ENCODE measurements around the gene ACTL6B. TPM values are rescaled to one million over a fixed set of nuclear protein-coding genes. Genes with fewer than 3 reads are reported as not detected.

The ACTL6B gene
- total RNA-seq, 2 experiments from 2014 or later, result not detected

- no peak for TF ChIP-seq EZH2phosphoT487 (IDR thresholded peaks at IDR 0.05; ENCODE audit: borderline replicate concordance, low read depth, low read length)
- H3K9me2 ChIP-seq (ENCODE audit: insufficient read depth, low read length), result no peaks in the 10 kb centered on the region
- H3K4me2 ChIP-seq (ENCODE audit: low read length), result no peak overlapping the region
- no peak overlapping the region for H3K4me3 ChIP-seq (ENCODE audit: low read depth, low read length, poor library complexity, severe bottlenecking)
- intact Hi-C loops (cut with micrococcal nuclease; ENCODE audit: unreplicated experiment), result no loop called here
- H3K79me2 ChIP-seq (ENCODE audit: insufficient read depth, low read depth, low read length), result no peaks in the 10 kb centered on the region
- ChIA-PET POLR2A (interaction anchor here (0.6 to 2.2 kb wide), 2 partner anchors 10 to 13 kb away, joined by 3 to 12 read pairs; partner anchors contain the start of genes FBXO24 and LRCH4), CTCF (ENCODE audit: unreplicated experiment) (no interaction called here)
- H4K20me1 ChIP-seq (ENCODE audit: insufficient read depth, low read length), result no peaks in the 10 kb centered on the region
- no peaks in the 10 kb centered on the region for H3K4me1 ChIP-seq (ENCODE audit: insufficient read depth, low read length, poor library complexity, severe bottlenecking)
- H2AFZ ChIP-seq (ENCODE audit: low read length), result no peak overlapping the region
- BruUV-seq (replicated peaks), result no TSS peak
- no peak overlapping the region for H3K27ac ChIP-seq (ENCODE audit: low read depth, low read length, poor library complexity, severe bottlenecking)
- H3K9me3 ChIP-seq (ENCODE audit: low read length), result no peaks in the 10 kb centered on the region
- DNase-seq (ENCODE audit: low spot score), result no peak
- H3K36me3 ChIP-seq (ENCODE audit: insufficient read depth, low read length), result no peaks in the 10 kb centered on the region
Measured at GRCh38 chr7:100595188-100595587, 61.1 kb downstream of the ACTL6B start.

Other genes starting within 250 kb of the ACTL6B start
- 4.1 and 10.9 TPM in 2 replicates for gene ZCWPW1, start 227.7 kb downstream of the ACTL6B start, total RNA-seq (2014; rRNA removed; shearing (Covaris generic))
- 10.8 and 11.9 TPM in 2 replicates for gene ZCWPW1, start 227.7 kb downstream of the ACTL6B start, total RNA-seq (2022)
- gene MEPCE, start 226.6 kb downstream of the ACTL6B start, total RNA-seq (2014; rRNA removed; shearing (Covaris generic)), result 37.9 and 44.2 TPM in 2 replicates
- 54.1 and 65.6 TPM in 2 replicates for gene MEPCE, start 226.6 kb downstream of the ACTL6B start, total RNA-seq (2022)
- 127 and 137 TPM in 2 replicates for gene PPP1R35, start 220.0 kb downstream of the ACTL6B start, total RNA-seq (2014; rRNA removed; shearing (Covaris generic))
- 86.9 and 90.6 TPM in 2 replicates for gene PPP1R35, start 220.0 kb downstream of the ACTL6B start, total RNA-seq (2022)
- gene SPACDR, start 192.2 kb downstream of the ACTL6B start, total RNA-seq (2014; rRNA removed; shearing (Covaris generic)), result 0.54 and 1.6 TPM in 2 replicates
- gene SPACDR, start 192.2 kb downstream of the ACTL6B start, total RNA-seq (2022), result 2.4 and 3.7 TPM in 2 replicates
- 38.5 and 41.4 TPM in 2 replicates for gene TSC22D4, start 177.2 kb downstream of the ACTL6B start, total RNA-seq (2014; rRNA removed; shearing (Covaris generic))
- gene TSC22D4, start 177.2 kb downstream of the ACTL6B start, total RNA-seq (2022), result 75.4 and 76.6 TPM in 2 replicates
- gene NYAP1, start 172.5 kb downstream of the ACTL6B start, total RNA-seq (2014; rRNA removed; shearing (Covaris generic)), result 0.08 and 0.98 TPM in 2 replicates
- gene NYAP1, start 172.5 kb downstream of the ACTL6B start, total RNA-seq (2022), result 0.10 and 0.50 TPM in 2 replicates
- 7.9 and 11.5 TPM in 2 replicates for gene AGFG2, start 117.2 kb downstream of the ACTL6B start, total RNA-seq (2014; rRNA removed; shearing (Covaris generic))
- 15.2 and 17.1 TPM in 2 replicates for gene AGFG2, start 117.2 kb downstream of the ACTL6B start, total RNA-seq (2022)
- gene SAP25, start 82.5 kb downstream of the ACTL6B start, total RNA-seq (2014; rRNA removed; shearing (Covaris generic)), result 1.2 and 1.5 TPM in 2 replicates
- gene SAP25, start 82.5 kb downstream of the ACTL6B start, total RNA-seq (2022), result 12.7 and 14.0 TPM in 2 replicates
- 30.3 and 39.2 TPM in 2 replicates for gene LRCH4, start 70.3 kb downstream of the ACTL6B start, total RNA-seq (2014; rRNA removed; shearing (Covaris generic))
- 72.0 and 75.5 TPM in 2 replicates for gene LRCH4, start 70.3 kb downstream of the ACTL6B start, total RNA-seq (2022)
- 0.16 TPM in 1 of 2 replicates, not detected in the other for gene FBXO24, start 70.1 kb downstream of the ACTL6B start, total RNA-seq (2014; rRNA removed; shearing (Covaris generic))
- gene FBXO24, start 70.1 kb downstream of the ACTL6B start, total RNA-seq (2022), result 1.2 and 1.7 TPM in 2 replicates
- 8.8 and 27.6 TPM in 2 replicates for gene PCOLCE, start 54.1 kb downstream of the ACTL6B start, total RNA-seq (2014; rRNA removed; shearing (Covaris generic))
- 32.3 and 38.3 TPM in 2 replicates for gene PCOLCE, start 54.1 kb downstream of the ACTL6B start, total RNA-seq (2022)
- gene MOSPD3, start 43.9 kb downstream of the ACTL6B start, total RNA-seq (2014; rRNA removed; shearing (Covaris generic)), result 7.1 and 12.0 TPM in 2 replicates
- 10.4 and 15.1 TPM in 2 replicates for gene MOSPD3, start 43.9 kb downstream of the ACTL6B start, total RNA-seq (2022)
- 8.1 and 12.1 TPM in 2 replicates for gene TFR2, start 14.9 kb downstream of the ACTL6B start, total RNA-seq (2014; rRNA removed; shearing (Covaris generic))
- 25.0 and 26.0 TPM in 2 replicates for gene TFR2, start 14.9 kb downstream of the ACTL6B start, total RNA-seq (2022)
- 59.4 and 80.4 TPM in 2 replicates for gene GNB2, start 17.3 kb upstream of the ACTL6B start, total RNA-seq (2014; rRNA removed; shearing (Covaris generic))
- gene GNB2, start 17.3 kb upstream of the ACTL6B start, total RNA-seq (2022), result 174 and 180 TPM in 2 replicates
- gene GIGYF1, start 37.8 kb upstream of the ACTL6B start, total RNA-seq (2014; rRNA removed; shearing (Covaris generic)), result 35.7 and 40.2 TPM in 2 replicates
- gene GIGYF1, start 37.8 kb upstream of the ACTL6B start, total RNA-seq (2022), result 52.0 and 58.8 TPM in 2 replicates
- 82.6 and 94.3 TPM in 2 replicates for gene POP7, start 49.7 kb upstream of the ACTL6B start, total RNA-seq (2014; rRNA removed; shearing (Covaris generic))
- 43.7 and 47.2 TPM in 2 replicates for gene POP7, start 49.7 kb upstream of the ACTL6B start, total RNA-seq (2022)
- gene EPO, start 64.0 kb upstream of the ACTL6B start, total RNA-seq (2014; rRNA removed; shearing (Covaris generic)), result 0.13 TPM in 1 of 2 replicates, not detected in the other
- gene EPO, start 64.0 kb upstream of the ACTL6B start, total RNA-seq (2022), result not detected in 2 replicates
- gene ZAN, start 77.1 kb upstream of the ACTL6B start, total RNA-seq (2014; rRNA removed; shearing (Covaris generic)), result not detected in 2 replicates
- not detected in 2 replicates for gene ZAN, start 77.1 kb upstream of the ACTL6B start, total RNA-seq (2022)
- 4.2 and 5.6 TPM in 2 replicates for gene EPHB4, start 171.1 kb upstream of the ACTL6B start, total RNA-seq (2014; rRNA removed; shearing (Covaris generic))
- 7.3 and 8.0 TPM in 2 replicates for gene EPHB4, start 171.1 kb upstream of the ACTL6B start, total RNA-seq (2022)
- gene SLC12A9, start 196.3 kb upstream of the ACTL6B start, total RNA-seq (2014; rRNA removed; shearing (Covaris generic)), result 15.7 and 17.0 TPM in 2 replicates
- gene SLC12A9, start 196.3 kb upstream of the ACTL6B start, total RNA-seq (2022), result 21.1 and 25.6 TPM in 2 replicates
- gene TRIP6, start 210.9 kb upstream of the ACTL6B start, total RNA-seq (2014; rRNA removed; shearing (Covaris generic)), result 2.2 and 3.3 TPM in 2 replicates
- gene TRIP6, start 210.9 kb upstream of the ACTL6B start, total RNA-seq (2022), result 1.8 and 3.1 TPM in 2 replicates
- 154 and 174 TPM in 2 replicates for gene SRRT, start 218.7 kb upstream of the ACTL6B start, total RNA-seq (2014; rRNA removed; shearing (Covaris generic))
- 247 and 264 TPM in 2 replicates for gene SRRT, start 218.7 kb upstream of the ACTL6B start, total RNA-seq (2022)
- 2.8 and 4.9 TPM in 2 replicates for gene UFSP1, start 233.3 kb upstream of the ACTL6B start, total RNA-seq (2014; rRNA removed; shearing (Covaris generic))
- gene UFSP1, start 233.3 kb upstream of the ACTL6B start, total RNA-seq (2022), result 3.3 and 3.8 TPM in 2 replicates
- gene ACHE, start 239.4 kb upstream of the ACTL6B start, total RNA-seq (2014; rRNA removed; shearing (Covaris generic)), result not detected in 2 replicates
- not detected in 2 replicates for gene ACHE, start 239.4 kb upstream of the ACTL6B start, total RNA-seq (2022)